PC-3 (cell line): Measurements from ENCODE around the gene KRT6A. TPM values are rescaled to one million over a fixed set of nuclear protein-coding genes. Genes with fewer than 3 reads are reported as not detected.
A peak's percentile ranks its signal among the peaks of the same experiment; 100 is the strongest.

ENCODE experiments used
- ATAC-seq: fragments of 200-7000 bp; cut with Tn5 transposase; 2 replicates; pipeline ENCODE4 v1.9.1; 2020; ENCODE audit warnings: mild to moderate bottlenecking, moderate library complexity
- BruUV-seq: library from RNA; stranded (reverse); fragments of 400-500 nt; replicated peaks from 2 replicates; lab custom pipeline; 2021; lab: Mats Ljungman, UMichigan
- CTCF ChIA-PET: fragments of 300-600 bp; sonication (Branson Sonifier 250); formaldehyde crosslinking; loops from one replicate; lab custom pipeline; 2022; ENCODE audit warnings: antibody characterized with exemption; lab: Charles Lee
- POLR2A ChIA-PET: fragments of 300-600 bp; sonication (Branson Sonifier 250); formaldehyde crosslinking; loops from one replicate; lab custom pipeline; 2022; ENCODE audit warnings: antibody characterized with exemption; ENCODE audit not compliant: unreplicated experiment; lab: Charles Lee
- DNase-seq: peaks from one replicate; pipeline ENCODE4 v3.0.0-alpha.2; 2015
- H2AFZ ChIP-seq: fragments of 300-600 bp; sonication (generic); 2 replicates; pipeline ENCODE4 v1.6.0; 2016; ENCODE audit warnings: antibody characterized with exemption, low read length
- H3F3A ChIP-seq: fragments of 300-600 bp; sonication (generic); one replicate; pipeline ENCODE4 v1.6.0; 2017; ENCODE audit warnings: antibody characterized with exemption, low read length, control low read depth, mild to moderate bottlenecking; ENCODE audit not compliant: unreplicated experiment
- H3K27ac ChIP-seq: fragments of 300-600 bp; sonication (generic); 2 replicates; pipeline ENCODE4 v1.5.1; 2016; ENCODE audit warnings: mild to moderate bottlenecking, low read length
- H3K27me3 ChIP-seq: fragments of 300-600 bp; sonication (generic); 2 replicates; pipeline ENCODE4 v1.6.1; 2016; ENCODE audit warnings: low read length, mixed read lengths
- H3K36me3 ChIP-seq: fragments of 300-600 bp; sonication (generic); 2 replicates; pipeline ENCODE4 v1.6.1; 2016; ENCODE audit warnings: low read depth, mixed run types, low read length, mixed read lengths
- H3K4me1 ChIP-seq: fragments of 300-600 bp; sonication (generic); 2 replicates; pipeline ENCODE4 v1.5.1; 2016; ENCODE audit warnings: low read length; ENCODE audit not compliant: insufficient read depth
- H3K4me2 ChIP-seq: fragments of 300-600 bp; sonication (generic); 2 replicates; pipeline ENCODE4 v1.6.0; 2016; ENCODE audit warnings: low read length
- H3K4me3 ChIP-seq: fragments of 300-600 bp; sonication (generic); 2 replicates; pipeline ENCODE4 v1.5.1; 2016; ENCODE audit warnings: mild to moderate bottlenecking, low read length, mixed read lengths
- H3K79me2 ChIP-seq: fragments of 300-600 bp; sonication (generic); 2 replicates; pipeline ENCODE4 v1.6.1; 2017; ENCODE audit warnings: low read length, mixed read lengths
- H3K9ac ChIP-seq: fragments of 300-600 bp; sonication (generic); 2 replicates; pipeline ENCODE4 v1.6.0; 2016; ENCODE audit warnings: mild to moderate bottlenecking, low read length
- H3K9me2 ChIP-seq: fragments of 300-600 bp; sonication (generic); replicated peaks from 2 replicates; pipeline ENCODE4 v1.6.1; 2016; ENCODE audit warnings: mixed run types, low read length, mixed read lengths
- H3K9me3 ChIP-seq: fragments of 300-600 bp; sonication (generic); 2 replicates; pipeline ENCODE4 v1.6.1; 2016; ENCODE audit warnings: low read length, mixed read lengths
- H4K20me1 ChIP-seq: fragments of 300-600 bp; sonication (generic); 2 replicates; pipeline ENCODE4 v1.6.1; 2016; ENCODE audit warnings: low read length, mixed read lengths
- CTCF ChIP-seq: fragments of 300-600 bp; sonication (generic); conservative IDR thresholded peaks from 2 replicates; pipeline ENCODE4 v1.5.1; 2017; ENCODE audit warnings: antibody characterized with exemption, low read depth, mild to moderate bottlenecking, low read length
- EZH2 ChIP-seq: fragments of 300-600 bp; sonication (generic); IDR thresholded peaks from one replicate; pipeline ENCODE4 v1.6.1; 2017; ENCODE audit warnings: antibody characterized with exemption, mild to moderate bottlenecking, low read length; ENCODE audit not compliant: unreplicated experiment
- EZH2phosphoT487 ChIP-seq: fragments of 300-600 bp; sonication (generic); IDR thresholded peaks from 2 replicates; pipeline ENCODE4 v1.6.1; 2018; ENCODE audit warnings: mild to moderate bottlenecking, antibody characterized with exemption, low read length, borderline replicate concordance
- intact Hi-C: fragments of 100-400 bp; cut with micrococcal nuclease; formaldehyde crosslinking; loops from 2 replicates; pipeline ENCODE4 v1.9.0; 2023
- total RNA-seq: library from RNA; depleted of rRNA; stranded (reverse); fragments of >200 nt; gene quantifications from 2 replicates; pipeline ENCODE4 v1.2.3, GENCODE V29; 2014

The KRT6A gene
- total RNA-seq, 1 experiment from 2014 or later = 46.3 TPM

- ChIA-PET CTCF (no interaction called here), POLR2A (no interaction called here)
- H3K4me1 ChIP-seq = peaks cover 19% of the 10 kb centered on the region
- H3K27me3 ChIP-seq = no peaks in the 10 kb centered on the region
- intact Hi-C loops = no loop called here
- no TSS peak for BruUV-seq
- no peak for DNase-seq
- H3K27ac ChIP-seq = no peak overlapping the region
- no peak overlapping the region for H3K9ac ChIP-seq
- no peak for TF ChIP-seq CTCF
- no peak for TF ChIP-seq EZH2
- TF ChIP-seq EZH2phosphoT487 = no peak
- H3F3A ChIP-seq = no peaks in the 10 kb centered on the region
- no peak overlapping the region for H3K4me3 ChIP-seq
- H3K36me3 ChIP-seq = no peaks in the 10 kb centered on the region
- no peak overlapping the region for H2AFZ ChIP-seq
- H3K9me3 ChIP-seq = no peaks in the 10 kb centered on the region
- H4K20me1 ChIP-seq = no peaks in the 10 kb centered on the region
- no peaks in the 10 kb centered on the region for H3K9me2 ChIP-seq
- no peak for ATAC-seq
- H3K79me2 ChIP-seq = no peaks in the 10 kb centered on the region
- no peak overlapping the region for H3K4me2 ChIP-seq
These were observed 47.5 kb upstream of the KRT6A start for GRCh38 chr12:52540531-52540930.

GRCh38 chr12:52539821-52540173 lies 46.7 kb upstream of the KRT6A start:
- H3K9ac ChIP-seq = no peak overlapping the region
- no peak overlapping the region for H2AFZ ChIP-seq
- BruUV-seq = no TSS peak
- peaks cover 19% of the 10 kb centered on the region for H3K4me1 ChIP-seq
- H3K27ac ChIP-seq = no peak overlapping the region
- ATAC-seq (no peak), DNase-seq (no peak)
- H3K9me3 ChIP-seq = no peaks in the 10 kb centered on the region
- no peaks in the 10 kb centered on the region for H4K20me1 ChIP-seq
- intact Hi-C loops = no loop called here
- no peaks in the 10 kb centered on the region for H3K9me2 ChIP-seq
- H3K79me2 ChIP-seq = no peaks in the 10 kb centered on the region
- no peaks in the 10 kb centered on the region for H3K27me3 ChIP-seq
- no peak overlapping the region for H3K4me3 ChIP-seq
- ChIA-PET CTCF (no interaction called here), POLR2A (no interaction called here)
- H3K4me2 ChIP-seq = 0 out of 2 replicates have a peak overlapping the region, but pooled peaks have one; percentile 70
- no peaks in the 10 kb centered on the region for H3K36me3 ChIP-seq
- no peak for TF ChIP-seq CTCF
- no peak for TF ChIP-seq EZH2
- no peak for TF ChIP-seq EZH2phosphoT487
- no peaks in the 10 kb centered on the region for H3F3A ChIP-seq

- Histone ChIP-seq H3F3A (no peaks in the 10 kb centered on the region), H4K20me1 (no peaks in the 10 kb centered on the region), H3K4me2 (peak overlapping the region; percentile 70), H3K36me3 (no peaks in the 10 kb centered on the region), H3K4me3 (no peak overlapping the region), H3K27ac (no peak overlapping the region), H2AFZ (no peak overlapping the region), H3K4me1 (peaks cover 19% of the 10 kb centered on the region), H3K9me2 (no peaks in the 10 kb centered on the region), H3K79me2 (no peaks in the 10 kb centered on the region), H3K27me3 (no peaks in the 10 kb centered on the region), H3K9me3 (no peaks in the 10 kb centered on the region), H3K9ac (no peak overlapping the region)
- no peak for TF ChIP-seq EZH2
- TF ChIP-seq EZH2phosphoT487 = no peak
- TF ChIP-seq CTCF = no peak
- peak; percentile 93 for ATAC-seq
- intact Hi-C loops = no loop called here
- BruUV-seq = no TSS peak
- CTCF ChIA-PET = no interaction called here
- peak; percentile 93 for DNase-seq
- POLR2A ChIA-PET = no interaction called here
These were observed 46.2 kb upstream of the KRT6A start for GRCh38 chr12:52539083-52539820.
